HUES48 (cell line): Measurements from ENCODE around the gene R3HDM2.
"Not testable (repeated sequence)": the region's sequence is repeated elsewhere in the genome, so short reads cannot be mapped to it uniquely, and the experiment has no call there.

Experiments
- H3K27ac ChIP-seq: one replicate; pipeline ENCODE4 v1.7.0; 2013; ENCODE audit warnings: low read depth, low read length, inconsistent platforms
- H3K27me3 ChIP-seq: 2 replicates; pipeline ENCODE4 v1.6.1; 2013; ENCODE audit warnings: mild to moderate bottlenecking, low read length; ENCODE audit not compliant: control insufficient read depth, insufficient read depth
- H3K36me3 ChIP-seq: 2 replicates; pipeline ENCODE4 v1.6.1; 2013; ENCODE audit warnings: low read length; ENCODE audit not compliant: control insufficient read depth, insufficient read depth
- H3K4me1 ChIP-seq: 2 replicates; pipeline ENCODE4 v1.6.1; 2013; ENCODE audit warnings: mild to moderate bottlenecking, low read length; ENCODE audit not compliant: control insufficient read depth, insufficient read depth
- H3K4me3 ChIP-seq: 2 replicates; pipeline ENCODE4 v1.5.1; 2013; ENCODE audit warnings: mild to moderate bottlenecking, low read depth, low read length
- H3K9ac ChIP-seq: 2 replicates; pipeline ENCODE4 v1.6.1; 2013; ENCODE audit warnings: mild to moderate bottlenecking, low read depth, low read length, moderate library complexity
- H3K9me3 ChIP-seq: 2 replicates; pipeline ENCODE4 v1.6.1; 2013; ENCODE audit warnings: low read length; ENCODE audit not compliant: control insufficient read depth, insufficient read depth

R3HDM2 gene

GRCh38 chr12:57434517-57435223, 3.8 kb upstream of the R3HDM2 start, which contains the start of gene INHBC:
Gene INHBC (plus strand): TSS chr12:57434784. CDS start chr12:57434887, 103 bp downstream.
- no peak within 1 kb of the TSS for H3K27ac ChIP-seq
- no peaks in the 10 kb centered on the region for H3K36me3 ChIP-seq
- H3K9me3 ChIP-seq = no peaks in the 10 kb centered on the region
- no peaks in the 10 kb centered on the region for H3K27me3 ChIP-seq
- no peak within 1 kb of the TSS for H3K4me3 ChIP-seq
- H3K9ac ChIP-seq = no peak within 1 kb of the TSS
- H3K4me1 ChIP-seq = peaks cover 10% of the 10 kb centered on the region

DNA sequence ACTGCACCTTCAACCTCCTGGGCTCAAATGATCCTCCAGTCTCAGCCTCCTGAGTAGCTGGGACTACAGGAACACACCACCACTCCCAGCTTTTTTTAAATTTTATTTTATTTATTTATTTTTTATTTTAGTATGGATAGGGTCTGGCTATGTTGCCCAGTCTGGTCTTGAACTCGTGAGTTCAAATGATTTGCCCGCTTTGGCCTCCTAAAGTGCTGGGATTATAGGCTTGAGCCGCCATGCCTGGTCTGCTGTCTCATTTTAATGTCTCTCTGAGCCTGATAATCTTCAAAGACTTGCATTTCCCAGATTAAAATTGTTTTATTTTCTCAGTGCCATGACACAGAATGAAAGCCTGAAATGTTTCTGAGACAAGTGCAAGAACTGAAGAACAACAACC, 2.5 kb upstream of the R3HDM2 start:
- no peaks in the 10 kb centered on the region for H3K9me3 ChIP-seq
- H3K9ac ChIP-seq = no peak overlapping the region
- H3K4me1 ChIP-seq = peaks cover 14% of the 10 kb centered on the region
- no peak overlapping the region for H3K27ac ChIP-seq
- H3K27me3 ChIP-seq = no peaks in the 10 kb centered on the region
- no peak overlapping the region for H3K4me3 ChIP-seq
- no peaks in the 10 kb centered on the region for H3K36me3 ChIP-seq

DNA sequence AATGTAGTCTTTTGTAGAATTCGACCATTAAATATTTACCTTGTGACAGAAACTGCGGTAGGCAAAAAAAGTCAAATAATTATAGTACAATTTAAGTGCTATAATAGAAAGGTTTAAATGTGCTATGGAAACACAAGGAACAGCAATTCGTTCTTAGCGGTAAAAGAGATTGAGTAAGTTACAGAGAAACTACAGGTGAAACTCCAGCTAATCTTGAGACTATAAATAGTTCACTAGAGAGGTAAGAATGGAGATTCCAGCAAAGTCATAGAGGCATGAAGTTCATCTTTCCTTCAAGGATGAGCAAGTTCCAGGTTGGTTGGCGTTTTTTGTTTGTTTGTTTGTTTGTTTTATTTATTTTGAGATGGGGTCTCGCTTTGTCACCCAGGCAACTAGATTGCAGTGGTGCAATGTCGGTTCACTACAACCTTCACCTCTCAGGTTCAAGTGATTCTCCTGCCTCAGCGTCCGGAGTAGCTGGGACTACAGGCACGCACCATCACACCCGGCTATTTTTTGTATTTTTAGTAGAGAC, 878 bp upstream of the R3HDM2 start:
- H3K27ac ChIP-seq = peak overlapping the region; percentile 87
- peak overlapping the region; percentile 66 for H3K4me3 ChIP-seq
- H3K27me3 ChIP-seq = no peaks in the 10 kb centered on the region
- H3K9me3 ChIP-seq = no peaks in the 10 kb centered on the region
- peak overlapping the region; percentile 78; the same call in 1 of the 2 replicates for H3K9ac ChIP-seq
- peaks cover 14% of the 10 kb centered on the region for H3K4me1 ChIP-seq
- no peaks in the 10 kb centered on the region for H3K36me3 ChIP-seq

- H3K27me3 ChIP-seq = no peaks in the 10 kb centered on the region
- H3K9me3 ChIP-seq = no peaks in the 10 kb centered on the region
- peak overlapping the region; percentile 87 for H3K27ac ChIP-seq
- H3K4me1 ChIP-seq = peaks cover 14% of the 10 kb centered on the region
- H3K4me3 ChIP-seq = peak overlapping the region; percentile 66
- H3K36me3 ChIP-seq = no peaks in the 10 kb centered on the region
- H3K9ac ChIP-seq = peak overlapping the region; percentile 55
Observed at GRCh38 chr12:57430112-57430930, 522 bp downstream of the R3HDM2 start.

- peak overlapping the region; percentile 87 for H3K27ac ChIP-seq
Observed at GRCh38 chr12:57429473-57430111, 1.3 kb downstream of the R3HDM2 start.

GRCh38 chr12:57428965-57429364, 1.9 kb downstream of the R3HDM2 start:
- H3K4me1 ChIP-seq = peaks cover 14% of the 10 kb centered on the region
- H3K4me3 ChIP-seq = peak overlapping the region; percentile 66
- H3K9me3 ChIP-seq = no peaks in the 10 kb centered on the region
- no peaks in the 10 kb centered on the region for H3K36me3 ChIP-seq
- no peaks in the 10 kb centered on the region for H3K27me3 ChIP-seq
- H3K9ac ChIP-seq = no peak overlapping the region
- no peak overlapping the region for H3K27ac ChIP-seq

More at GRCh38 chr12:57429473-57430111, 1.3 kb downstream of the R3HDM2 start:
- Histone ChIP-seq H3K4me1 (peaks cover 14% of the 10 kb centered on the region), H3K9ac (peak overlapping the region; percentile 55), H3K4me3 (peak overlapping the region; percentile 66), H3K27me3 (no peaks in the 10 kb centered on the region), H3K9me3 (no peaks in the 10 kb centered on the region), H3K36me3 (no peaks in the 10 kb centered on the region)

DNA sequence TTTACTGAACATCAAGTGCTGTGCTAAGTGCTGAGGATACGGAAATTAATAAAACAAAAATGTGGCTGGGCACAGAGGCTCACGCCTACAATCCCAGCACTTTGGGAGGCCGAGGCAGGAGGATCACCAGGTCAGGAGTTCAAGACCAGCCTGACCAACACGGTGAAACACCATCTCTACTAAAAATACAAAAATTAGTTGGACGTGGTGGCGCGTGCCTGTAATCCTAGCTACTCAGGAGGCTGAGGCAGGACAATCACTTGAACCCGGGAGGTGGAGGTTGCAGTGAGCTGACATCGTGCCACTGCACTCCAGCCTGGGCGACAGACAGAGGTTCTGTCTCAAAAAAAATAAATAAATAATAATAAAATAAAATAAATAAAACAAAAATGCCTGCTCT, 3.9 kb downstream of the R3HDM2 start:
- H3K9me3 ChIP-seq, H3K4me3 ChIP-seq, H3K36me3 ChIP-seq, H3K27me3 ChIP-seq, H3K9ac ChIP-seq, H3K27ac ChIP-seq: not testable (repeated sequence)
- peaks cover 14% of the 10 kb centered on the region for H3K4me1 ChIP-seq

- no peaks in the 10 kb centered on the region for H3K9me3 ChIP-seq
- no peak overlapping the region for H3K9ac ChIP-seq
- H3K36me3 ChIP-seq = peaks cover 5% of the 10 kb centered on the region; the same call in 1 of the 2 replicates
- H3K27me3 ChIP-seq = no peaks in the 10 kb centered on the region
- H3K4me1 ChIP-seq = peaks cover 3% of the 10 kb centered on the region
- no peak overlapping the region for H3K4me3 ChIP-seq
- no peak overlapping the region for H3K27ac ChIP-seq
Observed at GRCh38 chr12:57420482-57420881, 10.4 kb downstream of the R3HDM2 start.

DNA sequence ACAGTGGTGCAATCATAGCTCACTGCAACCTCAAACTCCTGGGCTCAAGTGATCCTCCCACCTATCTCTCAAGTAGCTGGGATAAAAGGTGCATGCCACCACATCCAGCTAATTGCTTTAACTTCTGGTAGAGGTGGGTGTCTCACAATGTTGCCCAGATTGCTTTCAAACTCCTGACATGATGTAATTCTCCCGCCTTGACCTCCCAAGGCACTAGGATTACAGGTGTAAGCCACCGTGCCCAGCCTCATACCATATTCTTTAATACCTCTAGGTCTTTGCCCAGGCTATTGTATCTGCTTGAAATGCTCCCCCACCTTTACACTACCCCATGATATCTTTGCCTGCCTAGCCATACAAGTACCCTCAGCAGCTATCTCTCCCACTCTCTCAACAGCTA, 11.3 kb downstream of the R3HDM2 start:
- H3K27ac ChIP-seq = no peak overlapping the region
- H3K9me3 ChIP-seq = no peaks in the 10 kb centered on the region
- H3K4me1 ChIP-seq = peaks cover 11% of the 10 kb centered on the region
- no peak overlapping the region for H3K4me3 ChIP-seq
- H3K36me3 ChIP-seq = peaks cover 5% of the 10 kb centered on the region; the same call in 1 of the 2 replicates
- H3K9ac ChIP-seq = no peak overlapping the region
- no peaks in the 10 kb centered on the region for H3K27me3 ChIP-seq

GRCh38 chr12:57418255-57418654, 12.6 kb downstream of the R3HDM2 start:
- no peaks in the 10 kb centered on the region for H3K27me3 ChIP-seq
- H3K9ac ChIP-seq = no peak overlapping the region
- H3K9me3 ChIP-seq = no peaks in the 10 kb centered on the region
- peaks cover 11% of the 10 kb centered on the region for H3K4me1 ChIP-seq
- H3K27ac ChIP-seq = no peak overlapping the region
- H3K4me3 ChIP-seq = no peak overlapping the region
- peaks cover 5% of the 10 kb centered on the region; the same call in 1 of the 2 replicates for H3K36me3 ChIP-seq
